ENCODE results near the gene CRACR2B. TPM values are rescaled to one million over a fixed set of nuclear protein-coding genes. Genes with fewer than 3 reads are reported as not detected.

Gene CRACR2B
- total and polyA plus RNA-seq, 2 of the 13 experiments (the other 11 are each of a cell fraction or from before 2014, with no cell fraction given), result 14.9 to 21.0 TPM

- no peak for TF ChIP-seq NAIF1 (CRISPR knock-in tag; IDR thresholded peaks at IDR 0.05; ENCODE audit: borderline replicate concordance)
- TF ChIP-seq SOX13 (IDR thresholded peaks at IDR 0.05), result no peak
- peak in 1 of 2 experiments; percentile 17; a peak in 1 of 4 replicates for TF ChIP-seq SOX13 (CRISPR knock-in tag; conservative IDR thresholded peaks at IDR 0.05 in 1 of 2, IDR thresholded peaks at IDR 0.05 in 1 of 2)
- peak; percentile 21; the same call in 1 of the 2 replicates for TF ChIP-seq ZSCAN21 (CRISPR knock-in tag; IDR thresholded peaks at IDR 0.05; ENCODE audit: borderline replicate concordance)
- peak; percentile 73; the same call in 1 of the 2 replicates for TF ChIP-seq ZNF333 (CRISPR knock-in tag; IDR thresholded peaks at IDR 0.05; ENCODE audit: borderline replicate concordance)
- no peak for TF ChIP-seq ELF3 (CRISPR knock-in tag; IDR thresholded peaks at IDR 0.05)
- no peak for TF ChIP-seq NFE2L2 (IDR thresholded peaks at IDR 0.05; ENCODE audit: low read length)
- TF ChIP-seq ZMYM2 (CRISPR knock-in tag; IDR thresholded peaks at IDR 0.05), result no peak
- no peak for TF ChIP-seq ZSCAN22 (CRISPR knock-in tag; IDR thresholded peaks at IDR 0.05)
- no peak for TF ChIP-seq KAT7 (CRISPR knock-in tag; IDR thresholded peaks at IDR 0.05; ENCODE audit: borderline replicate concordance)
- TF ChIP-seq ZNF350 (CRISPR knock-in tag; IDR thresholded peaks at IDR 0.05; ENCODE audit: borderline replicate concordance, low read depth), result no peak
- TF ChIP-seq MTF2 (CRISPR knock-in tag; IDR thresholded peaks at IDR 0.05; ENCODE audit: borderline replicate concordance), result no peak
- TF ChIP-seq HOXA5 (CRISPR knock-in tag; IDR thresholded peaks at IDR 0.05), result no peak
- no peak for TF ChIP-seq NKX3-1 (CRISPR knock-in tag; IDR thresholded peaks at IDR 0.05)
- no peak for TF ChIP-seq IRX3 (CRISPR knock-in tag; IDR thresholded peaks at IDR 0.05; ENCODE audit: borderline replicate concordance, low read depth)
- no peak for TF ChIP-seq RBAK (CRISPR knock-in tag; IDR thresholded peaks at IDR 0.05)
- no peak for TF ChIP-seq GATAD1 (CRISPR knock-in tag; IDR thresholded peaks at IDR 0.05)
- no peak for TF ChIP-seq ZBTB20 (CRISPR knock-in tag; IDR thresholded peaks at IDR 0.05; ENCODE audit: borderline replicate concordance, low read depth)
- TF ChIP-seq HOXD1 (CRISPR knock-in tag; IDR thresholded peaks at IDR 0.05), result no peak
- no peak for TF ChIP-seq ARID2 (CRISPR knock-in tag; IDR thresholded peaks at IDR 0.05; ENCODE audit: borderline replicate concordance)
- TF ChIP-seq ZNF841 (CRISPR knock-in tag; IDR thresholded peaks at IDR 0.05; ENCODE audit: borderline replicate concordance), result no peak
- no peak for TF ChIP-seq POGZ (CRISPR knock-in tag; IDR thresholded peaks at IDR 0.05)
- TF ChIP-seq ZNF225 (CRISPR knock-in tag; IDR thresholded peaks at IDR 0.05), result no peak
- no peak for TF ChIP-seq TBP (CRISPR knock-in tag; IDR thresholded peaks at IDR 0.05)
- no peak for TF ChIP-seq ZNF720 (CRISPR knock-in tag; IDR thresholded peaks at IDR 0.05)
- TF ChIP-seq SRY (CRISPR knock-in tag; IDR thresholded peaks at IDR 0.05), result peak; percentile 61; the same call in 1 of the 2 replicates
Observed at GRCh38 chr11:832529-833113, 4.9 kb downstream of the CRACR2B start, which contains the start of gene CD151 (continued).

All from HepG2 (cell line).